PFSK-1 (cell line): ENCODE measurements around the gene NADSYN1.

ENCODE experiments used
- FOXP2 ChIP-seq: optimal IDR thresholded peaks from 2 replicates; pipeline ENCODE3; 2011; ENCODE audit warnings: borderline replicate concordance, control low read depth, inconsistent platforms; ENCODE audit not compliant: insufficient read depth; ENCODE audit errors: extremely low read length, extremely low read depth
- POLR2AphosphoS5 ChIP-seq: IDR thresholded peaks from 2 replicates; pipeline ENCODE4 v1.6.1; 2012; ENCODE audit warnings: low read depth, mild to moderate bottlenecking, control low read depth, low read length, moderate library complexity
- SIN3A ChIP-seq: IDR thresholded peaks from 2 replicates; pipeline ENCODE4 v1.6.1; 2012; ENCODE audit warnings: mild to moderate bottlenecking, low read length, moderate library complexity, borderline replicate concordance; ENCODE audit not compliant: insufficient read depth
- TAF1 ChIP-seq: IDR thresholded peaks from 2 replicates; pipeline ENCODE4 v1.6.1; 2012; ENCODE audit warnings: low read length, control low read depth, borderline replicate concordance; ENCODE audit not compliant: insufficient read depth
- TF ChIP-seq, protein P1 (sequence below), 2 experiments: IDR thresholded peaks; 2 replicates each; pipeline versions ENCODE4 v1.6.1 to v1.8.0; 2011 to 2012; ENCODE audit warnings: low read depth in 2 of 2, low read length in 2 of 2, control low read depth in 1 of 2, inconsistent platforms in 1 of 2, mild to moderate bottlenecking in 1 of 2, moderate library complexity in 1 of 2; ENCODE audit not compliant: insufficient read depth in 1 of 2

NADSYN1 gene

GRCh38 chr11:71434576-71435130 is 18.4 kb upstream of the NADSYN1 start:
- TF ChIP-seq SIN3A (no peak), FOXP2 (no peak), POLR2AphosphoS5 (no peak), TAF1 (no peak)
- TF ChIP-seq, protein P1, sequence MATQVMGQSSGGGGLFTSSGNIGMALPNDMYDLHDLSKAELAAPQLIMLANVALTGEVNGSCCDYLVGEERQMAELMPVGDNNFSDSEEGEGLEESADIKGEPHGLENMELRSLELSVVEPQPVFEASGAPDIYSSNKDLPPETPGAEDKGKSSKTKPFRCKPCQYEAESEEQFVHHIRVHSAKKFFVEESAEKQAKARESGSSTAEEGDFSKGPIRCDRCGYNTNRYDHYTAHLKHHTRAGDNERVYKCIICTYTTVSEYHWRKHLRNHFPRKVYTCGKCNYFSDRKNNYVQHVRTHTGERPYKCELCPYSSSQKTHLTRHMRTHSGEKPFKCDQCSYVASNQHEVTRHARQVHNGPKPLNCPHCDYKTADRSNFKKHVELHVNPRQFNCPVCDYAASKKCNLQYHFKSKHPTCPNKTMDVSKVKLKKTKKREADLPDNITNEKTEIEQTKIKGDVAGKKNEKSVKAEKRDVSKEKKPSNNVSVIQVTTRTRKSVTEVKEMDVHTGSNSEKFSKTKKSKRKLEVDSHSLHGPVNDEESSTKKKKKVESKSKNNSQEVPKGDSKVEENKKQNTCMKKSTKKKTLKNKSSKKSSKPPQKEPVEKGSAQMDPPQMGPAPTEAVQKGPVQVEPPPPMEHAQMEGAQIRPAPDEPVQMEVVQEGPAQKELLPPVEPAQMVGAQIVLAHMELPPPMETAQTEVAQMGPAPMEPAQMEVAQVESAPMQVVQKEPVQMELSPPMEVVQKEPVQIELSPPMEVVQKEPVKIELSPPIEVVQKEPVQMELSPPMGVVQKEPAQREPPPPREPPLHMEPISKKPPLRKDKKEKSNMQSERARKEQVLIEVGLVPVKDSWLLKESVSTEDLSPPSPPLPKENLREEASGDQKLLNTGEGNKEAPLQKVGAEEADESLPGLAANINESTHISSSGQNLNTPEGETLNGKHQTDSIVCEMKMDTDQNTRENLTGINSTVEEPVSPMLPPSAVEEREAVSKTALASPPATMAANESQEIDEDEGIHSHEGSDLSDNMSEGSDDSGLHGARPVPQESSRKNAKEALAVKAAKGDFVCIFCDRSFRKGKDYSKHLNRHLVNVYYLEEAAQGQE (IDR thresholded peaks at IDR 0.05; ENCODE audit: insufficient read depth in 1 of 2, low read depth in 2 of 2, low read length in 2 of 2), result no peak

- TF ChIP-seq TAF1 (no peak), FOXP2 (no peak), SIN3A (no peak), POLR2AphosphoS5 (no peak)
- TF ChIP-seq, protein P1 (IDR thresholded peaks at IDR 0.05; ENCODE audit: insufficient read depth in 1 of 2, low read depth in 2 of 2, low read length in 2 of 2), result no peak
Observed at GRCh38 chr11:71435278-71435951, 17.6 kb upstream of the NADSYN1 start.

GRCh38 chr11:71436861-71437260 is 16.1 kb upstream of the NADSYN1 start:
- TF ChIP-seq POLR2AphosphoS5, result no peak
- no peak for TF ChIP-seq TAF1
- no peak for TF ChIP-seq SIN3A
- TF ChIP-seq, protein P1 (IDR thresholded peaks at IDR 0.05; ENCODE audit: insufficient read depth in 1 of 2, low read depth in 2 of 2, low read length in 2 of 2), result no peak
- no peak for TF ChIP-seq FOXP2

GRCh38 chr11:71437399-71437798 is 15.6 kb upstream of the NADSYN1 start:
- TF ChIP-seq FOXP2, result no peak
- TF ChIP-seq, protein P1 (IDR thresholded peaks at IDR 0.05; ENCODE audit: insufficient read depth in 1 of 2, low read depth in 2 of 2, low read length in 2 of 2), result no peak
- TF ChIP-seq SIN3A, result no peak
- no peak for TF ChIP-seq POLR2AphosphoS5
- no peak for TF ChIP-seq TAF1

GRCh38 chr11:71437879-71438278 is 15.1 kb upstream of the NADSYN1 start:
- TF ChIP-seq SIN3A (no peak), TAF1 (no peak), POLR2AphosphoS5 (no peak), FOXP2 (no peak)
- TF ChIP-seq, protein P1 (IDR thresholded peaks at IDR 0.05; ENCODE audit: insufficient read depth in 1 of 2, low read depth in 2 of 2, low read length in 2 of 2), result no peak
